Natural killer cell treated with Interleukin-12 subunit alpha and Interleukin-12 subunit beta and Interleukin-15 and Interleukin-18, amount 100 ng/mL, for 72 hours (primary cell): Measurements from ENCODE around the gene TMEM131. TPM values are rescaled to one million over a fixed set of nuclear protein-coding genes. Genes with fewer than 3 reads are reported as not detected.
A peak's percentile ranks its signal among the peaks of the same experiment; 100 is the strongest.

Experiments
- ATAC-seq, 2 donors: fragments of 150-1000 bp; cut with Tn5 transposase in 1 of 2; sonication (Bioruptor Pico), chemical (Tn5 transposase) in 1 of 2; 2 replicates each; pipeline ENCODE4 v1.10.0; 2021
- DNase-seq: peaks from one replicate; pipeline ENCODE4 v3.0.0; 2022; ENCODE audit warnings: low spot score
- H3K27ac Mint-ChIP-seq, 2 donors: 1 replicate in 1 of 2; 2 replicates in 1 of 2; pipeline ENCODE4 v1.8.0; 2022; ENCODE audit warnings: mixed read lengths in 2 of 2, mild to moderate bottlenecking in 1 of 2, moderate library complexity in 1 of 2
- H3K27me3 Mint-ChIP-seq, 2 donors: 1 replicate in 1 of 2; 2 replicates in 1 of 2; pipeline ENCODE4 v1.8.0; 2022; ENCODE audit warnings: mixed read lengths in 2 of 2
- H3K36me3 Mint-ChIP-seq: one replicate; pipeline ENCODE4 v1.8.0; 2022; ENCODE audit warnings: mixed read lengths
- H3K4me1 Mint-ChIP-seq, 2 donors: 1 replicate in 1 of 2; 2 replicates in 1 of 2; pipeline ENCODE4 v1.8.0; 2022; ENCODE audit warnings: low read depth in 2 of 2, mixed read lengths in 2 of 2, mild to moderate bottlenecking in 1 of 2
- H3K4me3 Mint-ChIP-seq: one replicate; pipeline ENCODE4 v1.8.0; 2022; ENCODE audit warnings: mixed read lengths
- H3K9me3 Mint-ChIP-seq: 2 replicates; pipeline ENCODE4 v1.8.0; 2022; ENCODE audit warnings: mixed read lengths
- total RNA-seq, 2 donors: library from RNA; stranded (reverse); gene quantifications; one replicate each; pipeline ENCODE4 v1.2.3, GENCODE V29; 2022

Gene TMEM131
- total RNA-seq, 2 donors from 2014 or later: 44.6 to 47.3 TPM

- Mint-ChIP-seq H3K27me3 (no peaks in the 10 kb centered on the region), H3K4me1 (peaks cover 56 to 73% of the 10 kb centered on the region in 2 donors), H3K27ac (peak overlapping the region in 1 of 2 donors; percentile 69), H3K4me3 (no peak overlapping the region), H3K36me3 (no peaks in the 10 kb centered on the region), H3K9me3 (no peaks in the 10 kb centered on the region)
- peak; percentile 80 to 88 for ATAC-seq
- DNase-seq: no peak
Measured at GRCh38 chr2:97951155-97951680, 44.5 kb downstream of the TMEM131 start.

GRCh38 chr2:97950329-97951154 lies 45.2 kb downstream of the TMEM131 start:
- H3K27ac Mint-ChIP-seq: peak overlapping the region in 1 of 2 donors; percentile 69
- no peak overlapping the region for H3K4me3 Mint-ChIP-seq
- H3K9me3 Mint-ChIP-seq: no peaks in the 10 kb centered on the region
- DNase-seq (no peak), ATAC-seq (no peak)
- no peaks in the 10 kb centered on the region for H3K27me3 Mint-ChIP-seq
- H3K4me1 Mint-ChIP-seq: peaks cover 56 to 71% of the 10 kb centered on the region in 2 donors
- H3K36me3 Mint-ChIP-seq: no peaks in the 10 kb centered on the region

GRCh38 chr2:97948926-97949325 lies 46.8 kb downstream of the TMEM131 start:
- no peak for ATAC-seq
- Mint-ChIP-seq H3K27me3 (no peaks in the 10 kb centered on the region), H3K4me1 (peaks cover 55 to 74% of the 10 kb centered on the region in 2 donors), H3K4me3 (no peak overlapping the region), H3K27ac (peak overlapping the region in 1 of 2 donors; percentile 6), H3K36me3 (no peaks in the 10 kb centered on the region), H3K9me3 (no peaks in the 10 kb centered on the region)
- DNase-seq: no peak

- Mint-ChIP-seq H3K27ac (no peak overlapping the region), H3K4me1 (peaks cover 41 to 52% of the 10 kb centered on the region in 2 donors), H3K27me3 (no peaks in the 10 kb centered on the region), H3K9me3 (peaks cover 4% of the 10 kb centered on the region), H3K36me3 (no peaks in the 10 kb centered on the region), H3K4me3 (no peak overlapping the region)
- DNase-seq: no peak
- ATAC-seq: no peak
Measured at GRCh38 chr2:97945791-97946190, 50.0 kb downstream of the TMEM131 start.

GRCh38 chr2:97936881-97937280 lies 58.9 kb downstream of the TMEM131 start:
- Mint-ChIP-seq H3K4me3 (no peak overlapping the region), H3K36me3 (no peaks in the 10 kb centered on the region), H3K9me3 (peaks cover 4% of the 10 kb centered on the region), H3K27ac (no peak overlapping the region), H3K4me1 (peaks cover 63 to 66% of the 10 kb centered on the region in 2 donors), H3K27me3 (no peaks in the 10 kb centered on the region)
- no peak for ATAC-seq
- DNase-seq: no peak

- ATAC-seq: no peak
- peaks cover under 1% of the 10 kb centered on the region for H3K9me3 Mint-ChIP-seq
- no peak overlapping the region for H3K4me3 Mint-ChIP-seq
- H3K27ac Mint-ChIP-seq: no peak overlapping the region
- DNase-seq: no peak
- peaks cover 64 to 68% of the 10 kb centered on the region in 2 donors for H3K4me1 Mint-ChIP-seq
- H3K36me3 Mint-ChIP-seq: no peaks in the 10 kb centered on the region
- no peaks in the 10 kb centered on the region for H3K27me3 Mint-ChIP-seq
Measured at GRCh38 chr2:97936199-97936598, 59.5 kb downstream of the TMEM131 start.

GRCh38 chr2:97935719-97936161 lies 60.0 kb downstream of the TMEM131 start:
- Mint-ChIP-seq H3K27me3 (no peaks in the 10 kb centered on the region), H3K4me3 (no peak overlapping the region), H3K27ac (no peak overlapping the region), H3K9me3 (no peaks in the 10 kb centered on the region), H3K36me3 (no peaks in the 10 kb centered on the region), H3K4me1 (peaks cover 64 to 72% of the 10 kb centered on the region in 2 donors)
- ATAC-seq (no peak), DNase-seq (no peak)

- Mint-ChIP-seq H3K27me3 (no peaks in the 10 kb centered on the region), H3K4me3 (no peak overlapping the region), H3K4me1 (peaks cover 55 to 64% of the 10 kb centered on the region in 2 donors), H3K9me3 (no peaks in the 10 kb centered on the region), H3K27ac (no peak overlapping the region), H3K36me3 (no peaks in the 10 kb centered on the region)
- DNase-seq (no peak), ATAC-seq (no peak)
Measured at GRCh38 chr2:97932975-97933662, 62.6 kb downstream of the TMEM131 start.

GRCh38 chr2:97931858-97932225 lies 63.9 kb downstream of the TMEM131 start:
- no peaks in the 10 kb centered on the region for H3K9me3 Mint-ChIP-seq
- H3K4me3 Mint-ChIP-seq: no peak overlapping the region
- no peak for DNase-seq
- peaks cover 46 to 55% of the 10 kb centered on the region in 2 donors for H3K4me1 Mint-ChIP-seq
- H3K27ac Mint-ChIP-seq: peak overlapping the region in 1 of 2 donors; percentile 48
- H3K36me3 Mint-ChIP-seq: no peaks in the 10 kb centered on the region
- no peak for ATAC-seq
- no peaks in the 10 kb centered on the region for H3K27me3 Mint-ChIP-seq

GRCh38 chr2:97931118-97931857 lies 64.5 kb downstream of the TMEM131 start:
- no peak overlapping the region for H3K4me3 Mint-ChIP-seq
- H3K4me1 Mint-ChIP-seq: peaks cover 45 to 49% of the 10 kb centered on the region in 2 donors
- H3K9me3 Mint-ChIP-seq: no peaks in the 10 kb centered on the region
- DNase-seq (no peak), ATAC-seq (no peak)
- H3K27ac Mint-ChIP-seq: peak overlapping the region; percentile 25 to 61
- no peaks in the 10 kb centered on the region for H3K36me3 Mint-ChIP-seq
- H3K27me3 Mint-ChIP-seq: no peaks in the 10 kb centered on the region

- Mint-ChIP-seq H3K9me3 (no peaks in the 10 kb centered on the region), H3K4me3 (no peak overlapping the region), H3K4me1 (peaks cover 29 to 33% of the 10 kb centered on the region in 2 donors), H3K36me3 (no peaks in the 10 kb centered on the region), H3K27me3 (no peaks in the 10 kb centered on the region), H3K27ac (no peak overlapping the region)
- no peak for DNase-seq
- ATAC-seq: no peak
Measured at GRCh38 chr2:97928591-97928990, 67.2 kb downstream of the TMEM131 start.

GRCh38 chr2:97926946-97927345 lies 68.8 kb downstream of the TMEM131 start:
- peaks cover 22 to 29% of the 10 kb centered on the region in 2 donors for H3K4me1 Mint-ChIP-seq
- H3K27ac Mint-ChIP-seq: no peak overlapping the region
- ATAC-seq (no peak), DNase-seq (no peak)
- no peaks in the 10 kb centered on the region for H3K27me3 Mint-ChIP-seq
- H3K9me3 Mint-ChIP-seq: no peaks in the 10 kb centered on the region
- peaks cover 6% of the 10 kb centered on the region for H3K36me3 Mint-ChIP-seq
- H3K4me3 Mint-ChIP-seq: no peak overlapping the region

- no peaks in the 10 kb centered on the region for H3K27me3 Mint-ChIP-seq
Measured at GRCh38 chr2:97924194-97924593, 71.6 kb downstream of the TMEM131 start.

More at GRCh38 chr2:97924194-97924593, 71.6 kb downstream of the TMEM131 start:
- peaks cover 15 to 16% of the 10 kb centered on the region in 2 donors for H3K4me1 Mint-ChIP-seq
- DNase-seq (no peak), ATAC-seq (peak in 1 of 2 donors; percentile 55)
- H3K36me3 Mint-ChIP-seq: peaks cover 24% of the 10 kb centered on the region
- no peak overlapping the region for H3K4me3 Mint-ChIP-seq
- H3K27ac Mint-ChIP-seq: no peak overlapping the region
- no peaks in the 10 kb centered on the region for H3K9me3 Mint-ChIP-seq
